ENCODE results near the gene IFI27. TPM values are rescaled to one million over a fixed set of nuclear protein-coding genes. Genes with fewer than 3 reads are reported as not detected.

The IFI27 gene
- total and polyA plus RNA-seq, 4 donors = 94.1 to 883 (median 378) TPM

- H3K27me3 ChIP-seq (ENCODE audit: control insufficient read depth in 3 of 3, insufficient read depth in 3 of 3, low read length in 2 of 3) = no peaks in the 10 kb centered on the region
- no peak overlapping the region for H3K27ac ChIP-seq (ENCODE audit: low read depth in 1 of 2, low read length in 1 of 2)
- H3K9ac ChIP-seq (ENCODE audit: insufficient read depth in 1 of 2, low read length in 2 of 2) = no peak overlapping the region
- ATAC-seq (ENCODE audit: insufficient read depth, low FRiP score) = no peak
- TF ChIP-seq CTCF (IDR thresholded peaks at IDR 0.05; ENCODE audit: control extremely low read depth, extremely low read depth) = no peak
- 39 to 57% methylated on average over 10 of the region's 10 CpGs for WGBS, 2 donors
- peaks cover 0 to 5% (median 4%) of the 10 kb centered on the region in 5 donors for H3K4me1 ChIP-seq (ENCODE audit: control insufficient read depth in 5 of 5, insufficient read depth in 5 of 5, low read length in 5 of 5)
- H3K4me3 ChIP-seq = no peak overlapping the region
- DNase-seq = no peak
- H3K36me3 ChIP-seq (ENCODE audit: control insufficient read depth in 4 of 4, insufficient read depth in 4 of 4, low read length in 4 of 4) = no peaks in the 10 kb centered on the region
- no peaks in the 10 kb centered on the region for H3K9me3 ChIP-seq (ENCODE audit: control insufficient read depth in 4 of 4, insufficient read depth in 3 of 4, low read length in 3 of 4)
These were observed 47.8 kb downstream of the IFI27 start for GRCh38 chr14:94158239-94158883.

GRCh38 chr14:94161058-94161457 is 50.5 kb downstream of the IFI27 start:
- Histone ChIP-seq H3K9ac (ENCODE audit: insufficient read depth in 1 of 2, low read length in 2 of 2) (no peak overlapping the region), H3K27me3 (ENCODE audit: control insufficient read depth in 3 of 3, insufficient read depth in 3 of 3, low read length in 2 of 3) (peaks cover 0 to 4% (median 3%) of the 10 kb centered on the region in 3 donors), H3K27ac (ENCODE audit: low read depth in 1 of 2, low read length in 1 of 2) (no peak overlapping the region), H3K4me1 (ENCODE audit: control insufficient read depth in 5 of 5, insufficient read depth in 5 of 5, low read length in 5 of 5) (peaks cover 0 to 14% (median 5%) of the 10 kb centered on the region in 5 donors), H3K9me3 (ENCODE audit: control insufficient read depth in 4 of 4, insufficient read depth in 3 of 4, low read length in 3 of 4) (no peaks in the 10 kb centered on the region), H3K4me3 (no peak overlapping the region), H3K36me3 (ENCODE audit: control insufficient read depth in 4 of 4, insufficient read depth in 4 of 4, low read length in 4 of 4) (no peaks in the 10 kb centered on the region)
- no peak for TF ChIP-seq CTCF (IDR thresholded peaks at IDR 0.05; ENCODE audit: control extremely low read depth, extremely low read depth)
- ATAC-seq (ENCODE audit: insufficient read depth, low FRiP score) = no peak
- no peak for DNase-seq
- WGBS, 2 donors = 43 to 44% methylated on average over 2 of the region's 2 CpGs

- no peak for ATAC-seq (ENCODE audit: insufficient read depth, low FRiP score)
- no peak overlapping the region for H3K27ac ChIP-seq (ENCODE audit: low read depth in 1 of 2, low read length in 1 of 2)
- H3K9me3 ChIP-seq (ENCODE audit: control insufficient read depth in 4 of 4, insufficient read depth in 3 of 4, low read length in 3 of 4) = no peaks in the 10 kb centered on the region
These were observed 51.4 kb downstream of the IFI27 start for GRCh38 chr14:94161981-94162380.

More at GRCh38 chr14:94161981-94162380, 51.4 kb downstream of the IFI27 start:
- 1 to 6% methylated on average over 2 of the region's 2 CpGs for WGBS, 2 donors
- peaks cover 0 to 4% (median 3%) of the 10 kb centered on the region in 3 donors for H3K27me3 ChIP-seq (ENCODE audit: control insufficient read depth in 3 of 3, insufficient read depth in 3 of 3, low read length in 2 of 3)
- H3K9ac ChIP-seq (ENCODE audit: insufficient read depth in 1 of 2, low read length in 2 of 2) = no peak overlapping the region
- peaks cover 0 to 14% (median 5%) of the 10 kb centered on the region in 5 donors for H3K4me1 ChIP-seq (ENCODE audit: control insufficient read depth in 5 of 5, insufficient read depth in 5 of 5, low read length in 5 of 5)
- peak in 2 of 3 donors; percentile 45 to 66 for DNase-seq
- no peak overlapping the region for H3K4me3 ChIP-seq
- TF ChIP-seq CTCF (IDR thresholded peaks at IDR 0.05; ENCODE audit: control extremely low read depth, extremely low read depth) = no peak
- no peaks in the 10 kb centered on the region for H3K36me3 ChIP-seq (ENCODE audit: control insufficient read depth in 4 of 4, insufficient read depth in 4 of 4, low read length in 4 of 4)
